ENCODE data around the gene ELMOD1. TPM values are rescaled to one million over a fixed set of nuclear protein-coding genes. Genes with fewer than 3 reads are reported as not detected.

ELMOD1 gene
- total RNA-seq, 4 donors from 2014 or later: 0.16 to 0.27 TPM; not detected in 2

GRCh38 chr11:107660066-107660465 lies 69.1 kb downstream of the ELMOD1 start:
- H3K36me3 ChIP-seq: no peaks in the 10 kb centered on the region
- no peak overlapping the region for H3K27ac ChIP-seq
- H3K27me3 ChIP-seq: no peaks in the 10 kb centered on the region
- H3K9me3 ChIP-seq: no peaks in the 10 kb centered on the region
- 79 to 100% methylated on average over 2 to 3 of the region's 3 CpGs for WGBS, 2 donors (ENCODE audit: low coverage in 1 of 2)
- intact Hi-C loops (cut with DNase I; ENCODE audit: low total_unique reads) (no loop called here), in situ Hi-C loops (cut with MboI; ENCODE audit: low pct_ligation_motif_present in 1 of 4, low pct_unique_long_range_greater_than_20kb in 1 of 4, low sequenced_read_pairs in 3 of 4) (no loop called here)
- TF ChIP-seq POLR2AphosphoS5 (IDR thresholded peaks at IDR 0.05) (no peak), CTCF (IDR thresholded peaks at IDR 0.05) (no peak), EP300 (IDR thresholded peaks at IDR 0.05; ENCODE audit: low read depth) (no peak), POLR2A (IDR thresholded peaks at IDR 0.05) (no peak)
- no peaks in the 10 kb centered on the region for H3K4me1 ChIP-seq
- H3K4me3 ChIP-seq: no peak overlapping the region
- no peak for DNase-seq

DNA sequence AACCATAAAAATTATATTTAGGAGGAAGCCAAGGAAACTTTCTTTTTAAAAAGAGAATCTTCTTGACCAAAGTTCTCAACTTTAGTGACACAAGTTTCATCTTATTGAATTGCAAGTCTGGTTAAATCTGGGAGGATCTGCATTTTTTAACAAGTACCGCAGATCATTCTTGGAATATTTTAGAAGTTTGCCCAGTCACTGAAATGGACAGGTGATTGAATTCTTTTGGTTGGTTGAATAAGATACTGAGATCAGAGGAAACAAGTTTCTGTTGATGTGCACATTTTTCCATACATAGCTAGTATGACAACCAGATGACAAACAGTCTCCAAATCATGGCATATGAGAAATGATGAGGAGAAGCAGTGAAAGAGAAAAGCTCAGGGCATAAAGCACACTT lies 70.7 kb downstream of the ELMOD1 start:
- H3K9me3 ChIP-seq: no peaks in the 10 kb centered on the region
- no peaks in the 10 kb centered on the region for H3K36me3 ChIP-seq
- no peak overlapping the region for H3K4me3 ChIP-seq
- TF ChIP-seq CTCF (IDR thresholded peaks at IDR 0.05): no peak
- no peak for TF ChIP-seq POLR2A (IDR thresholded peaks at IDR 0.05)
- TF ChIP-seq EP300 (IDR thresholded peaks at IDR 0.05; ENCODE audit: low read depth): no peak
- no peak for TF ChIP-seq POLR2AphosphoS5 (IDR thresholded peaks at IDR 0.05)
- in situ Hi-C loops (cut with MboI; ENCODE audit: low pct_ligation_motif_present in 1 of 4, low pct_unique_long_range_greater_than_20kb in 1 of 4, low sequenced_read_pairs in 3 of 4): no loop called here
- no peak overlapping the region for H3K27ac ChIP-seq
- no peaks in the 10 kb centered on the region for H3K4me1 ChIP-seq
- no peaks in the 10 kb centered on the region for H3K27me3 ChIP-seq
- DNase-seq: no peak
- WGBS, 2 donors (ENCODE audit: low coverage in 1 of 2): 96 to 100% methylated on average over 1 of the region's 1 CpG
- intact Hi-C loops (cut with DNase I; ENCODE audit: low total_unique reads): no loop called here

DNA sequence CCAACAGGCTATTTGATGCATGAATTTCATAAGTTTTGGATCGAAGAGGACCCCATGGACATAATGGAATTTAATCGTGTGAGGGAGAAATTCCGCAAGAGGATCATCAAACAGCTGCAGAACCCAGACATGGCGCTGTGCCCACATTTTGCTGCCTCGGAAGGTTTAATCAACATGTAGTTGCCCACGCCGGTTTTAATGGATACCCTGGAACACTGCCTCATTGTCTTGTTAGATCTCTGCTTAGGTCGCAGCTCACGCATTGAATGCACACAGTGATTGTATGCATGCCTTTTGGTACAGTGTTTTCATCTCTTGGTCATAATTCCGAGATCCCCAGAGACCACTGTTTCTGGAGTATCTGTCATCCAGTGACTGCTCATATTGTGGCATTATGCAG lies 74.1 kb downstream of the ELMOD1 start:
- H3K4me3 ChIP-seq: no peak overlapping the region
- H3K4me1 ChIP-seq: no peaks in the 10 kb centered on the region
- in situ Hi-C loops (cut with MboI; ENCODE audit: low pct_ligation_motif_present in 1 of 4, low pct_unique_long_range_greater_than_20kb in 1 of 4, low sequenced_read_pairs in 3 of 4) (no loop called here), intact Hi-C loops (cut with DNase I; ENCODE audit: low total_unique reads) (no loop called here)
- no peak overlapping the region for H3K27ac ChIP-seq
- TF ChIP-seq POLR2A (IDR thresholded peaks at IDR 0.05) (no peak), EP300 (IDR thresholded peaks at IDR 0.05; ENCODE audit: low read depth) (no peak), POLR2AphosphoS5 (IDR thresholded peaks at IDR 0.05) (no peak), CTCF (IDR thresholded peaks at IDR 0.05) (no peak)
- no peak for DNase-seq
- no peaks in the 10 kb centered on the region for H3K9me3 ChIP-seq
- WGBS, 2 donors (ENCODE audit: low coverage in 1 of 2): 40 to 61% methylated on average over 2 to 10 of the region's 10 CpGs
- H3K36me3 ChIP-seq: no peaks in the 10 kb centered on the region
- no peaks in the 10 kb centered on the region for H3K27me3 ChIP-seq

GRCh38 chr11:107666911-107667613 lies 76.1 kb downstream of the ELMOD1 start:
- H3K4me1 ChIP-seq: no peaks in the 10 kb centered on the region
- H3K27ac ChIP-seq: no peak overlapping the region
- no peak for TF ChIP-seq CTCF (IDR thresholded peaks at IDR 0.05)
- TF ChIP-seq POLR2A (IDR thresholded peaks at IDR 0.05): no peak
- TF ChIP-seq POLR2AphosphoS5 (IDR thresholded peaks at IDR 0.05): no peak
- TF ChIP-seq EP300 (IDR thresholded peaks at IDR 0.05; ENCODE audit: low read depth): no peak
- 65 to 73% methylated on average over 6 to 8 of the region's 8 CpGs for WGBS, 2 donors (ENCODE audit: low coverage in 1 of 2)
- H3K36me3 ChIP-seq: no peaks in the 10 kb centered on the region
- in situ Hi-C loops (cut with MboI; ENCODE audit: low pct_ligation_motif_present in 1 of 4, low pct_unique_long_range_greater_than_20kb in 1 of 4, low sequenced_read_pairs in 3 of 4) (no loop called here), intact Hi-C loops (cut with DNase I; ENCODE audit: low total_unique reads) (no loop called here)
- no peaks in the 10 kb centered on the region for H3K27me3 ChIP-seq
- no peak for DNase-seq
- H3K9me3 ChIP-seq: no peaks in the 10 kb centered on the region
- no peak overlapping the region for H3K4me3 ChIP-seq
